ENCODE results near the gene ZSCAN12.

ZSCAN12 gene

DNA sequence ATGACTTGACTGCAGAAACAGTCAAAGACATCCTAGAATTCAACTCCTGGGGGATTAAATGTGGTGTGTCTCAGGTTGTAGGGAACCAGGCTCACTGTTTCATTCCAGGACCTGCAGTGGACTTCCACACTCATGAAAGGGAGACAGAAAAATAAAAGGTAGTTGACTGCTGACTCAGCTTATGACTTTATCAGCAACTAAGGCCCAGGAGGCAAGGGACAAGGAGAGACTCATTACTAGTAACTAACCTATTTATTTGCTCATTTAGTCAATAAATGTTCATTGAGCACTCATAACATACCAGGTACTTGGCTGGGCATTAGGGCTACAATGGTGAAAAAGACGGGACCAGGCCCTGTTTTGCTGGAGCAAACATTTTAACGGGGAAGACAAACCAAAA, 66.5 kb downstream of the ZSCAN12 start:
- no peak for DNase-seq (ENCODE audit: low read depth in 2 of 2, low spot score in 1 of 2)

DNA sequence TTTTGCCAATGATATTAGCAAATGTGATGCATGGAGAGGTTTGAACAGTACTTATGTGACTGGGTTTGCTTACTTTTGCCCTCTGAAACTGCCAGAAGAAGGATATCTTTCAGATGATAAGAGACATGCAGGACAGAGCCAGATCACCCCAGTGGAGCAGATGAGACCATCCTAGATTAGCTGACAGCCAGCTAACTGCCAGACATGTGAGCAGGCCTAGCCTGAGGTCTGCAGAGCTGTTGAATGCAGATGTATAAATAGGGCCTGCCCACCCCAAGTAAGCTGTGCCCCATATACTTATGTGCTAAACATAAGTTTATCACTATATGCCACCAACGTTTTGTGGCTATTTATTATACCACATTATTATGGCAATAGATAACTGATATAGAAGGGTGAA, 69.5 kb downstream of the ZSCAN12 start:
- DNase-seq (ENCODE audit: low read depth in 2 of 2, low spot score in 1 of 2): no peak

All from stimulated activated CD8-positive, alpha-beta memory T cell treated with anti-CD3 and anti-CD28 coated beads, Interleukin-4, amount 100 ng/mL, for 4 hours (primary cell).